NCI-H2196 treated with DMSO at 0.1 percent for 48 hours (cell line): Measurements from ENCODE around the gene CCL20.
"Not testable (repeated sequence)": the region's sequence is repeated elsewhere in the genome, so short reads cannot be mapped to it uniquely, and the experiment has no call there.

Source experiments
- DNase-seq: peaks from one replicate; lab custom pipeline; 2025; ENCODE audit not compliant: unreplicated experiment; lab: John Stamatoyannopoulos, UW

Gene CCL20

GRCh38 chr2:227813562-227814353 is at the start of gene CCL20:
CCL20 (plus strand) TSS chr2:227813842; CDS start chr2:227813912, 70 bp downstream.
- no peak for DNase-seq

- DNase-seq, result no peak
Measured at GRCh38 chr2:227765788-227766372, 47.8 kb upstream of the CCL20 start.

- peak; percentile 40 for DNase-seq
Measured at GRCh38 chr2:227766373-227766883, 47.2 kb upstream of the CCL20 start.

GRCh38 chr2:227767830-227768229 is 45.8 kb upstream of the CCL20 start:
- DNase-seq, result no peak

- DNase-seq, result no peak
Measured at GRCh38 chr2:227772197-227772661, 41.4 kb upstream of the CCL20 start.

- DNase-seq, result no peak
Measured at GRCh38 chr2:227772932-227773331, 40.7 kb upstream of the CCL20 start.

GRCh38 chr2:227774011-227774624 is 39.5 kb upstream of the CCL20 start:
- no peak for DNase-seq

GRCh38 chr2:227774895-227775842 is 38.5 kb upstream of the CCL20 start:
- DNase-seq, result no peak

- DNase-seq, result no peak
Measured at GRCh38 chr2:227780981-227781615, 32.5 kb upstream of the CCL20 start.

- no peak for DNase-seq
Measured at GRCh38 chr2:227781841-227782240, 31.8 kb upstream of the CCL20 start.

- DNase-seq, result no peak
Measured at GRCh38 chr2:227782804-227783203, 30.8 kb upstream of the CCL20 start.

GRCh38 chr2:227783404-227784138 is 30.1 kb upstream of the CCL20 start:
- no peak for DNase-seq

GRCh38 chr2:227785293-227785692 is 28.3 kb upstream of the CCL20 start:
- DNase-seq, result no peak

- no peak for DNase-seq
Measured at GRCh38 chr2:227788561-227789018, 25.1 kb upstream of the CCL20 start.

GRCh38 chr2:227789803-227790202 is 23.8 kb upstream of the CCL20 start:
- no peak for DNase-seq

GRCh38 chr2:227793148-227793712 is 20.4 kb upstream of the CCL20 start:
- no peak for DNase-seq

- DNase-seq, result no peak
Measured at GRCh38 chr2:227796045-227796711, 17.5 kb upstream of the CCL20 start.

- not testable (repeated sequence) for DNase-seq
Measured at GRCh38 chr2:227796768-227797167, 16.9 kb upstream of the CCL20 start.

GRCh38 chr2:227799202-227799601 is 14.4 kb upstream of the CCL20 start:
- no peak for DNase-seq
